IMR-90 (cell line): Measurements from ENCODE around the gene UBXN11. TPM values are rescaled to one million over a fixed set of nuclear protein-coding genes. Genes with fewer than 3 reads are reported as not detected.

Source experiments
- BHLHE40 ChIP-seq: fragments of 150-350 bp; IDR thresholded peaks from 2 replicates; pipeline ENCODE4 v1.6.1; 2016; ENCODE audit warnings: mild to moderate bottlenecking, low read depth, low read length
- CEBPB ChIP-seq: IDR thresholded peaks from 2 replicates; pipeline ENCODE4 v1.6.1; 2012; ENCODE audit warnings: low read depth, low read length, improper control_type of control experiment
- SMC3 ChIP-seq: fragments of 150-350 bp; IDR thresholded peaks from 2 replicates; pipeline ENCODE4 v1.6.1; 2016; ENCODE audit warnings: low read depth, mild to moderate bottlenecking, antibody characterized with exemption, low read length, moderate library complexity
- polyA plus RNA-seq, 3 experiments: library from polyadenylated mRNA; depleted of rRNA; stranded (reverse); fragments of >200 nt; gene quantifications; 2 replicates each; pipeline ENCODE4 v1.2.3, GENCODE V29; 2012; ENCODE audit warnings: low replicate concordance in 1 of 3
- total RNA-seq: library from RNA; depleted of rRNA; stranded (reverse); fragments of >200 nt; gene quantifications from 2 replicates; pipeline ENCODE4 v1.2.3, GENCODE V29; 2012; rRNA removed

The UBXN11 gene
- total and polyA plus RNA-seq, 2 of the 4 experiments (the other 2 are of a cell fraction), result 5.2 to 17.0 TPM

- TF ChIP-seq CEBPB (no peak), SMC3 (peak; percentile 45), BHLHE40 (no peak)
These were observed 72.4 kb downstream of the UBXN11 start, which contains the start of gene CEP85 (continued) for GRCh38 chr1:26233903-26234643.

Other genes with a start within 250 kb of the UBXN11 start
- not detected in 2 replicates for gene TRIM63, start 239.0 kb downstream of the UBXN11 start, total RNA-seq
- not detected in 2 replicates for gene TRIM63, start 239.0 kb downstream of the UBXN11 start, polyA plus RNA-seq (2012; rRNA removed)
- 3.0 and 5.8 TPM in 2 replicates for gene PDIK1L, start 194.8 kb downstream of the UBXN11 start, total RNA-seq
- 1.2 and 1.4 TPM in 2 replicates for gene PDIK1L, start 194.8 kb downstream of the UBXN11 start, polyA plus RNA-seq (2012; rRNA removed)
- not detected in 2 replicates for gene FAM110D, start 147.6 kb downstream of the UBXN11 start, total RNA-seq
- not detected in 2 replicates for gene FAM110D, start 147.6 kb downstream of the UBXN11 start, polyA plus RNA-seq (2012; rRNA removed)
- not detected in 2 replicates for gene C1orf232, start 137.7 kb downstream of the UBXN11 start, total RNA-seq
- gene C1orf232, start 137.7 kb downstream of the UBXN11 start, polyA plus RNA-seq (2012; rRNA removed), result not detected in 2 replicates
- 22.2 and 22.8 TPM in 2 replicates for gene ZNF593, start 136.7 kb downstream of the UBXN11 start, total RNA-seq
- gene ZNF593, start 136.7 kb downstream of the UBXN11 start, polyA plus RNA-seq (2012; rRNA removed), result 57.7 and 78.6 TPM in 2 replicates
- not detected in 2 replicates for gene ZNF593OS, start 134.8 kb downstream of the UBXN11 start, total RNA-seq
- not detected in 2 replicates for gene ZNF593OS, start 134.8 kb downstream of the UBXN11 start, polyA plus RNA-seq (2012; rRNA removed)
- 0.28 TPM in 1 of 2 replicates, not detected in the other for gene CNKSR1, start 129.1 kb downstream of the UBXN11 start, total RNA-seq
- gene CNKSR1, start 129.1 kb downstream of the UBXN11 start, polyA plus RNA-seq (2012; rRNA removed), result 0.30 and 0.43 TPM in 2 replicates
- gene CATSPER4, start 116.0 kb downstream of the UBXN11 start, total RNA-seq, result not detected in 2 replicates
- gene CATSPER4, start 116.0 kb downstream of the UBXN11 start, polyA plus RNA-seq (2012; rRNA removed), result not detected in 2 replicates
- gene CEP85, start 72.4 kb downstream of the UBXN11 start, total RNA-seq, result 11.1 and 11.5 TPM in 2 replicates
- gene CEP85, start 72.4 kb downstream of the UBXN11 start, polyA plus RNA-seq (2012; rRNA removed), result 11.2 and 11.8 TPM in 2 replicates
- 32.2 and 35.0 TPM in 2 replicates for gene SH3BGRL3, start 26.6 kb downstream of the UBXN11 start, total RNA-seq
- gene SH3BGRL3, start 26.6 kb downstream of the UBXN11 start, polyA plus RNA-seq (2012; rRNA removed), result 483 and 565 TPM in 2 replicates
- not detected in 2 replicates for gene CD52, start 11.3 kb upstream of the UBXN11 start, total RNA-seq
- 1.3 and 1.6 TPM in 2 replicates for gene CD52, start 11.3 kb upstream of the UBXN11 start, polyA plus RNA-seq (2012; rRNA removed)
- not detected in 2 replicates for gene CRYBG2, start 47.5 kb upstream of the UBXN11 start, total RNA-seq
- not detected in 2 replicates for gene CRYBG2, start 47.5 kb upstream of the UBXN11 start, polyA plus RNA-seq (2012; rRNA removed)
- not detected in 2 replicates for gene ZNF683, start 66.1 kb upstream of the UBXN11 start, total RNA-seq
- not detected in 2 replicates for gene ZNF683, start 66.1 kb upstream of the UBXN11 start, polyA plus RNA-seq (2012; rRNA removed)
- gene LIN28A, start 104.2 kb upstream of the UBXN11 start, total RNA-seq, result not detected in 2 replicates
- gene LIN28A, start 104.2 kb upstream of the UBXN11 start, polyA plus RNA-seq (2012; rRNA removed), result not detected in 2 replicates
- gene DHDDS, start 125.7 kb upstream of the UBXN11 start, total RNA-seq, result 66.7 and 67.7 TPM in 2 replicates
- gene DHDDS, start 125.7 kb upstream of the UBXN11 start, polyA plus RNA-seq (2012; rRNA removed), result 42.8 and 49.3 TPM in 2 replicates
- gene HMGN2, start 165.8 kb upstream of the UBXN11 start, total RNA-seq, result 367 and 481 TPM in 2 replicates
- 460 and 505 TPM in 2 replicates for gene HMGN2, start 165.8 kb upstream of the UBXN11 start, polyA plus RNA-seq (2012; rRNA removed)
- gene RPS6KA1, start 223.1 kb upstream of the UBXN11 start, total RNA-seq, result 4.2 and 6.3 TPM in 2 replicates
- 3.6 and 3.8 TPM in 2 replicates for gene RPS6KA1, start 223.1 kb upstream of the UBXN11 start, polyA plus RNA-seq (2012; rRNA removed)